ENCODE results near the gene EXO1.

DNA sequence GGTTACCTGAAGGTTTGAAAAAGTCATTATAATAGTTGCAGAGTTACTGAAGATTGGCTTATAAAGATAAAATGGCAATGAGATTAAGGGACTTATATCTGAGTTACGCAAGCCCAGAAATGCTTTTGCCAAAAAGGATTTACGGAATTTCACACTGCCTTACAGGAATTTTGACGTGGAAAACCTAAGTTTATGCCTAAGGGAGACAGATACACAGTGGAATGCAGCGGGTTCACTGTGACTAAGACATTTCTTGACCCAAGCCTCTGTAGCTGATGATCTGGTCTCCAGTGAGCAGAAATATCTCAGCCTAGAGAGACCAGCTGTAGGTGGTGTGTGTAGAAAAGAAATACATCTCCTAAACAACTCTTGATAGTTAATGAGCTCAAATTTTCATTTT, 10.1 kb upstream of the EXO1 start:
- TF ChIP-seq, protein P1, sequence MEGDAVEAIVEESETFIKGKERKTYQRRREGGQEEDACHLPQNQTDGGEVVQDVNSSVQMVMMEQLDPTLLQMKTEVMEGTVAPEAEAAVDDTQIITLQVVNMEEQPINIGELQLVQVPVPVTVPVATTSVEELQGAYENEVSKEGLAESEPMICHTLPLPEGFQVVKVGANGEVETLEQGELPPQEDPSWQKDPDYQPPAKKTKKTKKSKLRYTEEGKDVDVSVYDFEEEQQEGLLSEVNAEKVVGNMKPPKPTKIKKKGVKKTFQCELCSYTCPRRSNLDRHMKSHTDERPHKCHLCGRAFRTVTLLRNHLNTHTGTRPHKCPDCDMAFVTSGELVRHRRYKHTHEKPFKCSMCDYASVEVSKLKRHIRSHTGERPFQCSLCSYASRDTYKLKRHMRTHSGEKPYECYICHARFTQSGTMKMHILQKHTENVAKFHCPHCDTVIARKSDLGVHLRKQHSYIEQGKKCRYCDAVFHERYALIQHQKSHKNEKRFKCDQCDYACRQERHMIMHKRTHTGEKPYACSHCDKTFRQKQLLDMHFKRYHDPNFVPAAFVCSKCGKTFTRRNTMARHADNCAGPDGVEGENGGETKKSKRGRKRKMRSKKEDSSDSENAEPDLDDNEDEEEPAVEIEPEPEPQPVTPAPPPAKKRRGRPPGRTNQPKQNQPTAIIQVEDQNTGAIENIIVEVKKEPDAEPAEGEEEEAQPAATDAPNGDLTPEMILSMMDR (IDR thresholded peaks at IDR 0.05), result no peak
- TF ChIP-seq EP300 (IDR thresholded peaks at IDR 0.05), result no peak

All from ovary (tissue), 3 donors.